ENCODE measurements around the gene ARFGAP3.

The ARFGAP3 gene

DNA sequence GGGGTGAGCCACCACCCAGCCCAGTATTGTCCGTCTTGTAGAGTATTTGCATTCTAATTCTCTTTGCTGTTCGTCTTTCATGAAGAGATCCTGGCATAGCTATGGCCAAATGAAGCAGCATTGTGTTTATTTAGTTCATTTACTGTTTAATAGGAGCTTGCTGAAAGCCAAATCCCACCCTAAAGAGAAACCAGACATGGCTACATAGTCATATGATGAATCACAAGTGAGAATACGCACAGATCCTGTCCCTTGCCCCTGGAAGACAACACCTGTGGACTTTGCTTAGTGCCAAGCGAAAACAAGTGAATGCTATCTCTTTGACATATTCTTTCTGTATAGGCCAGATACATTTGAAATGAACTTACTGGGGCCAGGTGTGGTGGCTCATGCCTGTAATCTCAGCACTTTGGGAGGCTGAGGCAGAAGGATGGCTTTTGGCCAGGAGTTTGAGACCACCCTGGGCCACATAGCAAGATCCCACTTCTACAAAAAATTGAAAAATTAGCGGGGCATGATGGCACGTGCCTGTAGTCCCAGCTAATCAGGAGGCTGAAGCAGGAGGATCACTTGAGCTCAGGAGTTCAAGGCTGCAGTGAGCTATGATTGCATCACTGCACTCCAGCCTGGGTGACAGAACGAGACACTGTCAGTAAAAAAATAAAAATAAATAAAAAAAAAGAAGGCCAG is 5.1 kb upstream of the ARFGAP3 start:
- no peak for DNase-seq (ENCODE audit: low spot score)

DNA sequence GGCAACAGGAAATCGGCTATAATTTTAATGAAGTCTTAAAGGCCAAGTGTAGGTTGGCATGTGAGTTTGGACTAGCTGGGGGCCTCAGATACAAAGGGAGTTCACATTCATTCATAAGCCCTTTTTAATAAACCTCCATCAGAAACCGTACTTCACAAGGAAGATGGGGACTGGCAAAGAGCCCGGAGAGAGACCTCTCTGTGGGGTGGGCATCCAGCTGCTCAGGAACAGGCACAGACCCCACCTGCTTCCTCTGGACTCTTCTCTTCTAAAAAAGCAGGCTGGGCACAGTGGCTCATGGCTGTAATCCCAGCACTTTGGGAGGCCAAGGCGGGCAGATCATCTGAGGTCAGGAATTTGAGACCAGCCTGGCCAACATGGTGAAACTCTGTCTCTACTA is 3.9 kb upstream of the ARFGAP3 start:
- DNase-seq (ENCODE audit: low spot score), result no peak

DNA sequence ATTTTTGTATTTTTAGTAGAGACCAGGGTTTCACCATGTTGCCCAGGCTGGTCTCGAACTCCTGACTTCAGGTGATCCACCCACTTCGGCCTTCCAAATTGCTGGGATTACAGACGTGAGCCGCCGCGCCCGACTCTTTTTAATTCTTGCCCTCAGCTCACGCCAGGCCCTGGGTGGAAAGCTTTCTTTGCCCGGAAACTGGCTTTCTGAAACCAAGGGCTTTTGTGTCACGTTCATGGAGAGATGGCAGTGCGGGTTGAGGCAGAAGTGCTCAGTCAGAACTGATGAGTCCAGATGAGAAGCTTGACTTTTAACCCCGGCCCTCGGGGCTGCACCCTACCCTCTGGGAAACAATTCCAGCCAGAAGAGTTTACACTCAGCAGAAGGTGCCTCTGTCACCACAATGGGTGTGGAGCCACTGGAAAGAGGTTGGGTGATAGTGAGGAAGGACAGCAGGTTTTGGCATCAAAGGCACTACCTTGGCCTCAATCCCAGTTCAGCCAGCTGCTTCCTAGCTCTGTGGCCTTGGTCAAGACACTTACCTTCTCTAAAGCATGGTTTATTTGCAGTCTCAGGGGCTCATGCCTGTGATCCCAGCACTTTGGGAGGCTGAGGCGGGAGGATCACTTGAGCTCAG is 890 bp upstream of the ARFGAP3 start:
- DNase-seq (ENCODE audit: low spot score), result no peak

DNA sequence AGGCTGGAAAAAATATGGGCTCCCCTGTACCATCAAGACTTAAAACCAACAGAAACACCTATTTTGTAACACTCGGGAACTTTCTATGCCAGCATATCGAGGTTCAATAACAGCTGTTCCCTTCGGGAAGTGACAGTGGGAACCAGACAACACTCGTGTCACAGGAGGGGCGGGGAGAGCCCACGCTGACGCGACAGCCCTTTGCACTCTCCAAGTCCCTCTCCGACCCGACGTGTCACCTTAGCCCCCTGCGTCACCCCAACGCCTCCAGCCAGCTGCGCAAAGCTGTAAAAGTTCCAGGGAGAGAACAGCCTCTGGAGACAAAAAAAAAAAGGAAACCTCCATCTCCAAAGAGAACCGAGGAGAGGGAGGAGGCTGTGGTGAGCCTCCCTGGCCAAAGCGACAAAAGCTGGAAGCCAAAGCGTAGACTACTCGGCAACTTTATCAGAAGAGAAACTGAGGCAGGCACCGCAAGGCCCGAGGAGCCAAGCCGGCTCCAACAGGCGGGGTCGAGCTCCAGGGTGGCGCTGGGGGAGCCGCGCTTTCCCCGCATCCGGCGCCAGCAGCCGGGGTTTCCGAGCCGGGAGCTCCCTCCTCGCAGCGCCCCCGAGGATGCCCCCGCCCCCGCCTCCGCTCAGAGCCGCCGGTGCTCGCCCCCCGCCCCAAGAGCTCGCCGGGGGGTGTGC is 751 bp downstream of the ARFGAP3 start:
- DNase-seq (ENCODE audit: low spot score), result peak; percentile 49

DNA sequence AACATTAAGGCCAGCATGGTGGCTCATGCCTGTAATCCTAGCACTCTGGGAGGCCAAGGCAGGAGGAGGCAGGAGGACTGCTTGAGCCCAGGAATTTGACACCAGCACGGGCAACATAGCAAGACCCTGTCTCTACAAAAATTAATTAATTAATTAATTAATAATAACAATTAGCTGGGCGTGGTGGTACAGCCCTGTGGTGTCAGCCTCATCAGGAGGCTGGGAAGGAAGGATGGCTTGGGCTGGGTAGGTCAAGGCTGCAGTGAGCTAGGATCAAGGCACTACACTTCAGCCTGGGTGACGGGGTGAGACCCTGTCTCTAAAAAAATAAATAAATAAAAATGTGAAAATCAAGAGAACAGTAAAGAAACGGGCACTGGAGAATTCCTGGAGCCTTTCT is 1.4 kb downstream of the ARFGAP3 start:
- DNase-seq (ENCODE audit: low spot score), result no peak

DNA sequence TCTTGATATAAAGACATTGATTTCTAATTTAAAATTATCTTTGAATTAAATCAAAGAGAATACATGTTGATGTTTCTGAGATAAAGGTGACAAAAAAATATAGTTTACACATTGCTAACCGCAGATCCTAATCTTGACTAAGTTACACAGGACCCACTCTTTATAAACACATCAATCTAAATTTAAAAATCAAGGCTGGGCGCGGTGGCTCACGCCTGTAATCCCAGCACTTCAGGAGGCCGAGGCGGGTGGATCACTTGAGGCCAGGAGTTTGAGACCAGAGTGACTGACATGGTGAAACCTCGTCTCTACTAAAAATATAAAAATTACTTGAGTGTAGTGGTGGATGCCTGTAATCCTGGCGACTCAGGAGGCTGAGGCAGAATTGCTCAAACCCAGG is 1.9 kb downstream of the ARFGAP3 start:
- no peak for DNase-seq (ENCODE audit: low spot score)

DNA sequence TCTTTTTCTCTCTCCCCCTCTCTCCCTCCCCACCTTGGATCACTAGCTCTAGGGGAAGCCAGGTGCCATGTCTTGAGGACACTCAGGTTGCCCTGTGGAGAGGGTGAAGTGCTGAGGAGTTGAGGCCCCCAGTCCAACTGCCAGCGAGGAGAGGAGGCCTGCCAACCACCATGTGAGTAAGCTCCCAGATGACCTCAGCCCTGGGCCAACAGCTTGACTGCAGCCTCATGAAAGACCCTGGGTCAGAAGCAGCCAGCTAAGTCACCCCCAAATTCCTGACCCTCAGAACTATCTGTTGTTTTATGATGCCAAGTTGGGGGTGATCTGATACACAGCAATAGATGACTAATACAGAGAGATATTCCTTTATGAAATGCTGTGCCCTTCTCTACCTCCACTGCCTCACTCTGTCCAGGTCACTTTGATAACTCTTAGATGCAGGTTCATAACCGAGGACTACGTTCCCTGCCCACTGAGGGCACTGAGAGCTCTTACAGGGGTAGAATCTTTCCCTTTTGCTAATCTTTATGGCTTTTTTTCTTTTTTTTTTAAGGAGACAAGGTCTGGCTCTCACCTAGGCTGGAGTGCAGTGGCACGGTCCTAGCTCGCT is 8.0 kb downstream of the ARFGAP3 start:
- DNase-seq (ENCODE audit: low spot score), result no peak

DNA sequence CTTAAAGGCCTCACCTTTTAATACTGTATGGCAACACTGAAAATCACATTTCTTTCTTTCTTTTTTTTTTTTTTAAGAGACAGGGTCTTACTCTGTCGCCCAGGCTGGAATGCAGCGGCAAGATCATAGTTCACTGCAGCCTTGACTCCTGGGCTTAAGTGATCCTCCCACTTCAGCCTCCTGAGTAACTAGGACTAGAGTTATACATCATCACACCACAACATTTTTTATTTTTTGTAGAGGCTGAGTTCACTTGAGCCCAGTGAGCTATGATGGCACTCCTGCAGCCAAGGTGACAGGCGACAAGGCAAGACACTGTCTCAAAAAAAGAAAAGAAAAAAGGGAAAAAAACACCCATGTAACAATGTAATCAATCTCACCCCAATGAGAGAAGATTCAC is 10.0 kb downstream of the ARFGAP3 start:
- DNase-seq (ENCODE audit: low spot score), result no peak

DNA sequence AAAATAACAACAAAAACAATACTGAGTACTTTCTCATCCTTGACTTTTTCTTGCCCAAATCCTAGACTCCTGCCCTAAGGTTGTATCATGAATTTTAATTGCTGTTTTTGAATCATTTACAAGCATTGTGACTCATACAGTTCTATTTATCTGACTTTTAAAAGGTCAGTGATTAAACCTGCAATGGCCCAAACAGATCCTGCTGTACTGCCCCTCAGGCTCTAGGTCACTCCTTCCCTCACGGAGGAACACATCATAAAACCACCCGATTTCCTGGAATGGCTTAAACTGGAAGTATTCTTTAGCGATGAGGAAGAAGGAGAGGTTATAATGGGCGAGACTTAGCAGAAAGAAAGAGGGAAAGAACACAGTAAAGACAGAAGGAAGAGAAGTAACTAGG is 12.3 kb downstream of the ARFGAP3 start:
- no peak for DNase-seq (ENCODE audit: low spot score)

DNA sequence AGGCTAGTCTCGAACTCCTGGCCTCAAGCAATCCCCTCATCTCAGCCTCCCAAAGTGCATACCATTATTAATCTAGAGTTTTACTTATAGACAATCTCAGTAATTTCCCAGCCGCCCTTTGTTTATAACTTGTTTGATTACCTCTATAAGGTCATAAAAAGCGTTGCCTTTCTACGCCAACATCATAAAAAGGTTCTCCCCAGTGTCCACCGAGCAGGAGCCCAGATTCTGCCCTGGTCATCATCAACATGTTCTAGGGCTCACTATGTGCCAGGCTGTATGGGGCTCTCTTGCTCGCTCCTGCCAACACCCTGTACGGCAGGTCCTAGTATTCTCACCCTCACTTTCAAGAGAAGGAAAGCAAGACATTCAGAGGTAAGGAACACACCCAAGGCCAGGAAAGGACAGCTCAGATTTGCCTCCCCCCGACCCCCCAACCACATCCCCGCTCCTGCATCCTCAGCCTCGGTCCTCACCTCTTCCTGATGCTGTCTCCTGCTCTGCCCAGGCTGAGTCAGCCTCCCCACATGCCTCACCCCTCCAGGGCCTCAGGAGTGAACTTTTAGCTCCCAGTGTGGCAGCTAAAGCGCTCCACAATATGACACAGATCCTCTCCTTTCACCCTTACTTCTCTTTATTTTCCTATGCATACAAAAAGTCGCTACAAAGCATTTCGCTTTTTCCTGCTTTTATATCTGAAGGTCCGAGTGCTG is 14.3 kb downstream of the ARFGAP3 start:
- no peak for DNase-seq (ENCODE audit: low spot score)

DNA sequence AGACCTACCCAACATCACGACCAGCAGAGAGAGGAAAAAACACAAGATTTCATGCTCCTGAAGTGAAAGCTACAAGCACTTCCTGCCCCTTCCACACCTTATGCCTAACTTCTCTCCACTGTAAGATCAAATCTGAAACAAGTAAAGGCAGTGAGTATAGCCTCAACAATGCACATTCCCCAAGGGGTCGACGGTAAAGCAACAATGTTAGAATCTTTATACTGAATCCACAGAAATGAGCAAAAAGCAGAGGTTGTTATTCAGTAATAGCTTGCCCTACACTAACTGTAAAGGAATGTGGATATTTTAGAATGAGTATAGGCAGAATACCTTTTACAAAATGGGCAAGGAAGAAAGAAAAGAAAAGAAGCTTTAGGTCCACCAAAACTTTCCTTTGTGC is 15.6 kb downstream of the ARFGAP3 start:
- peak; percentile 49 for DNase-seq (ENCODE audit: low spot score)

DNA sequence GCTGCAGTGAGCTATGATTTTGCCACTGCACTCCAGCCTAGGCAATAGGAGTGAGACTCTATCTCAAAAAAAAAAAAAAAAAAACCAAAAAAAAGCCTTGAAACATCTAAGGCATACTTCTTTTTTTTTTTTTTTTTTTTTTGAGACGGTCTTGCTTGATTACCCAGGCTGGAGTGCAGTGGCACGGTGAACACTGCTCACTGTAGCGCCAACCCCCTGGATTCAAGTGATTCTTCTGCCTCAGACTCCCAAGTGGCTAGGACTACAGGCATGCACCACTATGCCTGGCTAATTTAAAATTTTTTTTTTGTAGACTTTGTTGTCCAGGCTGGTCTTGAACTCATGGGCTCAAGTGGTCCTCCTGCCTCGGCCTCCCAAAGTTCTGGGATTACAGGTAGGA is 19.5 kb downstream of the ARFGAP3 start:
- no peak for DNase-seq (ENCODE audit: low spot score)

DNA sequence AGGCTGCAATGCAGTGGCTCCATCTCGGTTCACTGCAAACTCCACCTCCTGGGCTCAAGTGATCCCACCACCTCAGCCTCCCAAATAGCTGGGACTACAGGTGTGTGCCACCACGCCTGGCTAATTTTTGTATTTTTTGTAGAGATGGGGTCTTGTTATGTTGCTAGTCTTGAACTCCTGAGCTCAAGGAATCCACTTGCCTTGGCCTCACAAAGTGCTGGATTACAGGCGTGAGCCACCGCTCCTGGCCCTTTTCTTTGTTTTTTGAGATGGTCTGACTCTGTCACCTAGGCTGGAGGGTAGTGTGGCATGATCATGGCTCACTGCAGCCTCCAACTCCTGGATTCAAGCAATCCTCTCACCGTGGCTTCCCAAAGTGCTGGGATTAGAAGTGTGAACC is 21.0 kb downstream of the ARFGAP3 start:
- no peak for DNase-seq (ENCODE audit: low spot score)

DNA sequence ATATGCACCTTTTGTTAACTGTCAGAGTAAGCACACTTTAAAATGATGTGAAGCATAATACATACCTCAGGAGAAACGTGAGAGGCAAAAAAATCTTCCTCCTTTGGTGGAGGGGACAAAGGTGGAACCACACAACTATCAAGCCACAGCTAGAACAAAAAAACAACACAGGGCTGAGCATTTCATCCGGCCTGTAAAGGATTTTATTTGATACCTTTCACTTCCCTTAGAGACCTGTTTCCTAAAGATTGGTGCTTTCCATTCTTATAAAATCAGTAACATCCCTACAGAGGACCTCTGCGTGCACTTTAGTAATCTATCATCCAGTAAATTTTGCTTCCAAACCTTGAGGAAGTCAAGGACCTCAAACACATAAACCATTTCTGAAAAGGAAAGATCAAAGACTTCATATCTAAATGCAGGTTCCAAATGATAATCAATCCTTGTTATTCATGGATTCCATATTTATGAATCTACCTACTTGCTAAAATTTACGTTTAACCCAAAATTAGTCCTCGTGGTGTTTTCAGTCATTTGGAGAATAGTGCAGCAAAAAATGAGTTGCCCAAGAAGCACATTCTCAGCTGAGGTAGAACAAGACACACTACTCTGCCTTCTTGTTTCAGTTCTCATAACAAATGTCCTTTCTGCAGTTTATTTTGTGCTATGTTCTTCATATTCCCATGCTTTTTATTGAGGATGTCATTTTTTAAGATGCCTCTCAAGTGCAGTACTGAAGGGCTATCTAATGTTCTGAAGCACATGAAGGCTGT is 22.7 kb downstream of the ARFGAP3 start:
- DNase-seq (ENCODE audit: low spot score), result no peak

DNA sequence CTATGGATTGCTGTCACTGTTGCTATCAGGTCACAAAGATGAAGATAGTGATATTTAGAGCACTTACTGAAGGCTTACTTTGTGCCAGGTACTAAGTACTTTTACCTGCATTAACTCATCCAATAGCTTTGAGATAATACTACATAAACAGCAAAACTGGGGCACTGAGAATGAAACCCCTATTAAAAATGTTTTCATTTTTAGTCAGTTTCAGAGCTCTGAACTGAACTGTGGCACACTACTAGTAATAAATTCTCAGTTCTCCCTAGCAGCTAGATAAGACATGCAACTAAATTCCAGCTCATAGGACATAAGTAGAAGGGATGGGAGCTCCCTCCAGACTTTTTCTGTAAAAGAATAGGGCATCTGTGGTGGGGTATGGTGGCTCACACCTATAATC is 24.0 kb downstream of the ARFGAP3 start:
- DNase-seq (ENCODE audit: low spot score), result no peak

DNA sequence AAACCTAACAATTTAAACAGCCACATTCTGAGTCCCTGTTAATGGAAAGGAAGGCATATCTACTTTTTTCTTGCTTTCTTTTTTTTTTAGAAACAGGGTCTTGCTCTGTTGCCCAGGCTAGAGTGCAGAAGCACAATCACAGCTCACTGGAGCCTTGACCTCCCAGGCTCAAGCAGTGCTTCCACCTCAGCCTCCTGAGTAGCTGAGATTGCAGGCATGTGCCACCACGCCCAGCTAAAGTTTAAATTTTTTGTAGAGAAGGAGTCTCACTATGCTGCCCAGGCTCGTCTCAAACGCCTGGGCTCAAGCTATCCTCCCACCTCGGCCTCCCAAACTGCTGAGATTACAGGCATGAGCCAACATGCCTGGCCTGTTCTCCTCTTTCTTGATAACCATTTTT is 25.4 kb downstream of the ARFGAP3 start:
- no peak for DNase-seq (ENCODE audit: low spot score)

DNA sequence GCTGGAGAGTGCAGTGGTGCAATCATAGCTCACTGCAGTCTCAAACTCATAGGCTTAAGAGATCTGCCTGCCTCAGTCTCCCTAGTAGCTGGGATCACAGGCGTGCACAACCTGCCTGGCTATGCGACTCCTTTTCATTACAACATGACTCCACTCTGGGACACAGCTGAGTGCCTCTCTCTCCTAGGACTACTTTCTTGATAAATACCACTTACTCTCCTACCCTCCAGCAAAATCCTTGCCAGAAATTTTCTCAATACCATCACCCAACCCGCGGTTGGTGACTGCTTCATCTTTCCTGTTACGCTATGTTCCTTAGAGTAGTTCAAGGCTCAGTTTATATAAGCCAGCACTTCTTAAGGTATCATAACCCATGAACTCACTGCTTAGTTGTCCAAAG is 26.9 kb downstream of the ARFGAP3 start:
- DNase-seq (ENCODE audit: low spot score), result no peak

DNA sequence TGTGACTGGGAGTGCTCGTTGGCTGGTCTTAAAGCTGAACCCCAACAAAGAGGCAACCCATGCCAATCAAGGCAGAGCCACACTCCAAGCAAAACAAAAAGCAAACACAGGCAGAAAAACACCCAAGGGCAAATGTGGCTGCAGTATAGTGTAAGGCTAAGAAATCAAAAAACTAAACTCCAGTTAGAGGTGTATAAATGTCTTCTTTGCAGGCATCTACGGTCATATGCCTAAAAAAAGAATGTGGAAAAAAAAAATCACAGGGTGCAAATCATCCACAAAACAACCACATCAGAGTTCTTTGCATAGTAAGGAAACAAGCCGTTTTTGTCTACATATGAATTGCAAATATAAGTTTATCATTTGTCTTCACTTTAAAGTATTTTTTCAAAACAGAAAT is 27.8 kb downstream of the ARFGAP3 start:
- no peak for DNase-seq (ENCODE audit: low spot score)

DNA sequence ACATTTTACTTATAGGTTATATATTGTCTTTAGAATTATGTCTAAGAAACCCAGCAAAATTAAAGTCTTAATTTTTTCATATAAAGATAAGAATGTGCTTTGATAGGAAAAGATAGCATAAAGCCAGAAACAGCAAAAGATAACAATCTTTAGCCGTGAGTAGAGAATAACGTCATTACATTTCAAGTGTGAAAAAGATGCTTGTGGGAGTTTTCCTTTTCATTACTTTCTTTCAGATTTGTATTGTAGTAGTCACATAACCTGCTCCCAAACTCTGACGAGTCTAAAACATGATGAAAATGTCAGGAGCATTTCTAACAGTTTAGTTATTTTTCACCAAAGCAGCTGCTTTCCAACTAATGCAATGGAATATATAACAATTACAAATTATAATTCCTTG is 31.3 kb downstream of the ARFGAP3 start:
- no peak for DNase-seq (ENCODE audit: low spot score)

DNA sequence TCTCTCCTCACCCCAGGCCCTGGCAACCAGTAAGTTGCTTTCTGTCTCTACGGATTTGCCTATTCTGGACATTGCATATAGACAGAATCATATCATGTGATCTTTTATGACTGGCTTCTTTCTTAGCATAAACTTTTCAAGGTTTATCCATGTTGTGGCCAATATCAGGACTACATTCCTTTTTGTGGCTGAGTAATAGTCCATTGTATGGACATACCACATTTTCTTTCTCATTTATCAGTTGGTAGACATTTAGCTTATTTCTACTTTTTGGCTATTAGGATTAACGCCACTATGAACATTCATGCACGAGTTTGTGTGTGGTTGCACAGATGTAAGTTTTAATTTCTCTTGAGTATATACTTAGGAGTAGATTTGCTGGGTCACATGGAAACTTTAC is 35.7 kb downstream of the ARFGAP3 start:
- DNase-seq (ENCODE audit: low spot score), result no peak

DNA sequence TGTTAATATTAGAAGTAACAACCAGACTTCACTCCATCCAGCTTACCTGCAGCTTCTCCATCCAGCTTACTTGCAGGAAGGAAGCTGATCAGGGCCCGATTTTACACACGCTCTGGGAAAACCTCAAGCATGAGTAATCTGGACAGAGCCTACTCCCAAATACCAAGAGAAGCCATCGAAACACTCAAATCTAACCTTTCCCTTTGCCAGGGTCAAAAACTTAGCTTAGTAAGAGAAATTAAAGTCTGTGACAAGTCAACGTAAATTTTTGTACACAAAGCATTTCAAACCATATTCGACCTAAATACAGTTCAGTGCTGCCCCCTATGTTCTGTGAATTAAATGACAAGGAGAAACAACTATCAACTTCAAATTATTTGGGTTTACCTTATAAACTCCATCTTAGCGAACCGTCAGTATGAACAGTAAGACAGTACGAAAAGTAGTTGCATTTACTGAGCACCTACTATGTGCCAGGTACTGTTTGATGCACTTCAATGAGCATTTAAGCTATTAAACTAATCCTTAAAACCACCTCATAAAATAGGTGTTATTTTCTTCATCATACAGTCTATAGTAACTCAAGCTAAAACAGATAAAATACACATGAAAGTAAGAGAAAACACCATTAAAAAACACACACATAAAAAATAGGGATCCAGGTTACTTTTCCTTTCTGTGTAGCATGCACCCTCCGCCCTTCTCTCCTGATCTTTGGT is 36.9 kb downstream of the ARFGAP3 start:
- DNase-seq (ENCODE audit: low spot score), result peak; percentile 70
